GM18517 (cell line): ENCODE measurements around the gene SORCS2.

Source experiments
- ATAC-seq: cut with Tn5 transposase; IDR thresholded peaks from one replicate; pipeline ENCODE4 v1.9.1; 2021; ENCODE audit warnings: mild to moderate bottlenecking, moderate library complexity; ENCODE audit not compliant: unreplicated experiment

SORCS2 gene

DNA sequence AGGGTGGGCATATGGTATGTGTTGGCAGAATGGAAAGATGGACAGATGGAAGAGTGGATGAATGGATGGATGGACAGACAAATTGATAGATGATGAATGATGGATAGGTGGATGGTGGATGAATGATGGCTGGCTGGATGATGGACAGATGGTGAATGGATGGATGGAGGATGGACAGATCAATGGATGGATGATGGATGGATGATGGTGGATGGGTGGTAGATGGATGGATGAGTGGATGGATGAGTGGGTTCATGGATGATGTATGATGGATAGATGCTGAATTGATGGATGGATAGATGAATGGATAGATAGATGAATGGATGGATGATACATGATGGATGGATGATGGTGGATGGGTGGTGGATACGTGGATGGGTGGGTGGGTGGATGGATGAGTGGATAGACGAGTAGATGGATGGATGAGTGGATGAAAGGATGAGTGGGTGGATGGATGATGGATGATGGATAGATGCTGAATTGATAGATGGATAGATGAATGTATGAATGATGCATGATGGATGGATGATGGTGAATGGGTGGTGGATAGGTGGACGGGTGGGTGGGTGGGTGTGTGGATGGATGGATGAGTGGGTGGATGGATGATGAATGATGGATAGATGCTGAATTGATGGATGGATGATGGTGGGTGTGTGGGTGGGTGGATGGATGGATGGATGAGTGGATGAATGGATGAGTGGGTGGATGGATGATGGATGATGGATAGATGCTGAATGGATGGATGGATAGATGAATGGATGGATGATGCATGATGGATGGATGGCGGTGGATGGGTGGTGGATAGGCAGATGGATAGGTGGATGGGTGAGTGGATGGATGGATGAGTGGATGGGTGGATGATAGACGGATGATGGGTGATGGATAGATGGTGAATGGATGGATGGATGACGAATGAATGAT is 497.7 kb downstream of the SORCS2 start:
- no peak for ATAC-seq

GRCh38 chr4:7691061-7691460 is 498.7 kb downstream of the SORCS2 start:
- ATAC-seq: no peak

GRCh38 chr4:7691982-7692381 is 499.6 kb downstream of the SORCS2 start:
- no peak for ATAC-seq

DNA sequence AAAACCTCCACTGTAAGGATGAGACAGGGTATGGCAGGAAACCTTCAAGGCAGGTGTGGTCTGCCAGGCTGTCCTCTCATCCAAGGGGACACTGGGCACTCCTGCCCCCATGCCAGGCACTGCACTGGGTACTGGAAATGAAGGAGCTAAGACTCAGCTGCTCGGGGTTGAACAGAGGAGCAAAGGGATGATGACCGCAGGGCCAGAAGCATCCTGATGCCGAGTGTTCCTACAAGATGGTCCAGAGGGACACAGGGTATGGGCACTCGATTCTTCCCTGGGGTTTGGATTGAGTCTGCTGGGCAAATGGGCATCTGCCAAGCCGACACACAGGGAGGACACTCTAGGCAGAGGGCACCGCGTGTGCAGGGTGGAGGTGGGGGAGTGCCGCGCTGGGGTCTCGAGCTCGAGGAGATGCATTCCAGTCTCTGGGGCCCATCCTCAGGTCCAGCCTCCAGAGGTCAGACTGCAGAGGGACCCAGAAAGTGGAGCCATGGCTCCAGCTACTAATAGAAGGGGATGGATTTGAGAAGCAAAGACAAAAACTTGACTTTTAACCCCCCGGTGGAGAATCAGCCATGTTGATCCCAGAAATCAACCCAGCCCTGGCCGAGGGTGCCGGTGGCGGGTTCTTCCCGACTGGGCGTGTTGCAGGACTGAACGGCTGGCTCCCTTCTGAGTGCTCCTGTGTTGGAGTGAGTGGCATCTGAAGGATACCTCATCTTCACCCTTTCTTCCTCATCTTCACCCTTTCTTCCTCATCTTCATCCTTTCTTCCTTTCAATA is 500.3 kb downstream of the SORCS2 start:
- no peak for ATAC-seq

- ATAC-seq: no peak
These were observed 500.9 kb downstream of the SORCS2 start for GRCh38 chr4:7693237-7693608.

- no peak for ATAC-seq
These were observed 501.4 kb downstream of the SORCS2 start for GRCh38 chr4:7693711-7694110.

DNA sequence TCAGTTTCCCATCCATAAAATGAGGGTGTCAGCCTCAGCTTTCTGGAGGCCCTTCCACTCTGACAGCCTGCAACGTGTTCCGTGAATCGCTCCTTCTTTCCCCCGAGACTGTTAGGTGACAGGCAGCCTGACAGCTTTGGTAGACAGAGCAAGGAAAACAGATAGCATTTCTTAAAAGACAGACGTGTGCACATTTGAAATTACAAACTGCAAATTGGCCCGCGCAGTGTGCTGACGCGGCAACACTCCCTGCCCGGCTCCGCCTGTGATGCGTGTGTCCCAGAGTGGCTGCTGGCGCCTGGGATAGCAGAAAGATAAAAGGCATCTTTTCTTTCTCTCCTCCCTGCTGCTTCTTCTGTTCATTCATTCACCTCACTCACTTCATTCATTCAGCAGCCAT is 502.0 kb downstream of the SORCS2 start:
- no peak for ATAC-seq

DNA sequence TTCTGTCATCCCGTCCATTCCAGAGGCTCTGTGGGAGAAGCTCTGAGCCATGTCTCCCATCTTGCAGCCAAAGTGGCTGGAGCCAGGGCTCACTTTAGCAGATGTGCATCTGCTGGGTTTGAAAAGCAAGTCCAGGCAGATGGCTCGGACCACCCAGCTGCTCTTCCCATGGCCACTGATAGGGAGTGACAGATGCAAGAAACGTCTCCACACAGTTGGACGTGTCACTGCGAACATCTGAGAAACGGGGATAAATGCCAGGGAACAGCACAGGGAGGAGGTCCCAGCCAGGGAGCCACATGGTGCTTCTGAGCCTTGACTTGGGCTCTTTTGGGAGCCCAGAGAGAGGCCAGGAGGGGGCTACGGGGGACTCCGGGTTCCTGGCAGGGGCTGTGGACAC is 505.0 kb downstream of the SORCS2 start:
- no peak for ATAC-seq

DNA sequence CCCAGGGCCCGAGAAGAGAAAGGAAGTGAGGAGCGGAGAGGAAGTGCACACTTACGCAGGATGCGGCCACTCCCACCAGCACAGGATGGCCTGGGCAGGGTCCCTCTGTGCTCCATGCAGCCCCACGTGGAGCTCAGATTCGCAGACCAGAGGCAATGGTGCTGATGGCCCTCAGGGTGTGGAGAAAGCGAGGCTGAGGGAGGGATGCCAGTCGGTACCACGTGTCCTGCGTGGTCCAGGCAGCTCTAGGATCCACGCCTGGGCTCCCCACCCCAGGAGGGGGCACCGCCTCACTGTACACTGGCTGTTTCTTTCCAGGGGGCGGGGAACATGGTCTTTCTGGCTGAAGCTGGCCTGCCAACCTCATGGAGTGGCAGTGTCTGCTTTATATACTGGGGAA is 505.5 kb downstream of the SORCS2 start:
- no peak for ATAC-seq

GRCh38 chr4:7698584-7698983 is 506.2 kb downstream of the SORCS2 start:
- no peak for ATAC-seq

- no peak for ATAC-seq
These were observed 506.7 kb downstream of the SORCS2 start for GRCh38 chr4:7699031-7699430.

- ATAC-seq: no peak
These were observed 507.5 kb downstream of the SORCS2 start for GRCh38 chr4:7699825-7700224.

- ATAC-seq: no peak
These were observed 508.3 kb downstream of the SORCS2 start for GRCh38 chr4:7700665-7701064.

GRCh38 chr4:7701866-7702649 is 509.7 kb downstream of the SORCS2 start:
- no peak for ATAC-seq

DNA sequence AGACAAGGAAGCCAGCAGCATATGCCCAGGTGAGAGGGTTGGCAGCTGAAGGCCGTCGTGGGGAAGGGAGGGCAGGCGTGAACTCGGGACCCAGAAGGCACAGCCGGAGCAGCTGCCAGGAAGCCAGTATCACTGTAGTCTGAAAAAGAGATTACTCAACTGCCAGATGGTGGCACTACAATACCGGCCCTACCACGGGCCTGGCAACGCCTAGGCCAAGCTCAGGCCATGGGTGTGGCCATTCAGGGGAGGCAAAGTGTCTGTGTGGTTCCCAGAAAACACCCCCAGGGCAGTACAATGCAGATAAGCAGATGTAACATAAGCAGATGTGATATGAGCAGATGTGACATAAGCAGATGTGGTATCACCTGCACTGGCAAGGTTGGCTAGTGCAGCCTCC is 511.4 kb downstream of the SORCS2 start:
- ATAC-seq: no peak

- no peak for ATAC-seq
These were observed 511.8 kb downstream of the SORCS2 start for GRCh38 chr4:7704091-7704490.

DNA sequence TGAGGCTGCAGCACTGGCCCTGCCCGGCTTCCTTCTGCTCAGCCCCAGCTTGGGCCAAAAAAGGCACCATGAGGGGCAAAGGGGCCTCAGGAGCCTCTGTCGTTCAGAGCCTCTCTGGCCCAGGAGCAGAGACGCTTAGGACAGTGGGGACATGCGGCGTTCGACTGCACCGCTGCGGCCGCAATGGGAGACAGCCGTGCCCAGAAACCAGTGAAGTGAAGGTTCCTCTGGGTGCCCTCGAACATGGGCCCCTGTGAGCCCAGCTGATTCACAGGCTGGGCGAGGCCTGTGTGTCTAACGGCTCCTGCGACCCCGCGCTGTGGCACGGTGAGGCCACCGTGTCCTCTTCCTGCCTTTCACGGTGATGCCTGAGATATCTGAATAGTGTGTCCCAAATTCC is 512.3 kb downstream of the SORCS2 start:
- ATAC-seq: no peak

GRCh38 chr4:7705062-7705461 is 512.7 kb downstream of the SORCS2 start:
- ATAC-seq: no peak

DNA sequence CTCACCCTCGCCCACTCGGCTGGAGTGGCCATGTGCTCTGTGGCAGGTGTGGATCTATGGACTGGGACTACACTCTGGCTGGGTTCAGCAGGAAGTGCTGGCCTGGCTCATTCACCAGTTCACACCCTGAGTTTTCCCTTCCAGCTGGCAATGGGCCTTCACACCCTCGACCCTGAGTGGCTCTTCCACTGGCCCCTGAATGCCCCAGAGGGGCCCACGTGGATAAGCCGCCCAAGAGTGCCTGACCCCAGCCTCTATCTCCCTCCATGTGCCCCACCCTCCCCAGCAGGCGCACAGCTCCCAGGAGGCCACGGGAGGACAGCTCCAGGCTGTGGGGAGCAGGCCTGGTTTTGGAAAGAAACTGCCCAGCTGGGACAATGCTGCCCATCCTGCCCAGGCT is 513.3 kb downstream of the SORCS2 start:
- ATAC-seq: no peak

DNA sequence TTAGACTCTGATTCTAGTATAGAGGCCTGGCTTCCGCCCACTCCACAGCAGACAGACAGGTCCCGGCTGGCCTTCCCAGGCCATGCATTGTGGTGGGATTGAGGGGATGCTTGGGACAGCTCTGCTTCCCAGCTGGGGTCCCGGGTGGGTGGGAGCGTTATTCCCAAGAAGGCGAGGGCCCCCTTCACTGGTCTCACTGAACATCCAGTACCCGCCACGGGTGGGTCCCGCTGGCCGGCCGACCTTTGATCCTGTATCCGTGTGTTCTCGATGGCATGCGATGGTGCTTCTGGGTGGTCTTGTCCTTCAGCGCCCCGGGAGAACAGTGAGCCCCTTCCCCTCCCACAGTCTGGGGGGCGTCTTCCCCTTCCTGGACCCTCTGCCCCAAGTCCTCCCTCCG is 515.9 kb downstream of the SORCS2 start:
- no peak for ATAC-seq

DNA sequence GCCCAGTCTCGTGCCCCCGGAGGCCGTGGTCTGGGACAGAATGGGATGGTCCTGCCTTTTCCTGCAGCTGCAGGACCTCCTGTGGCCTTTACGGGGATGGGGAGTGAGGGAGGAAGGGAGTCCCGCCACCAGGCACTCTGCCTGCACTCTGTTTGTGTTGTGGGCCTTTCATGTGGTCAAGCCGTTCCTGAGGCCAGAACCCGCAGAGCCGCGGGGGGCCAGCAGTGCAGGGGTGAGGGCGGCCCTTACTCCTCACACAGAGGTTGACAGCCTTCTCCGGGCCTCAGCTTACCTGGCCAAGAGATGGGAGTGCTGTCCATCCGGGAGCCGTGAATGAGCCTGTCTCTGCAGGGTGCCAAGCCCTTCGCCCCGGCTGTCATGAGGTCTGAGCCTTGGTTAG is 516.6 kb downstream of the SORCS2 start:
- ATAC-seq: no peak
